ENCODE measurements around the gene SYNE1. TPM values are rescaled to one million over a fixed set of nuclear protein-coding genes. Genes with fewer than 3 reads are reported as not detected.

SYNE1 gene
- total RNA-seq, 1 experiment from 2014 or later: 23.0 TPM

- no TSS peak for BruUV-seq (replicated peaks)
- intact Hi-C loops (cut with micrococcal nuclease; ENCODE audit: unreplicated experiment): no loop called here
Measured at GRCh38 chr6:152167641-152168603, 469.2 kb downstream of the SYNE1 start.

GRCh38 chr6:152166897-152167296, 470.3 kb downstream of the SYNE1 start:
- H3K27me3 ChIP-seq (replicated peaks; ENCODE audit: control insufficient read depth, insufficient read depth, low read length): no peaks in the 10 kb centered on the region
- H3K27ac Mint-ChIP-seq (ENCODE audit: unreplicated experiment): no peak overlapping the region
- peaks cover 9% of the 10 kb centered on the region for H3K4me1 Mint-ChIP-seq (ENCODE audit: low read depth, unreplicated experiment)
- no peaks in the 10 kb centered on the region for H3K9me3 ChIP-seq
- intact Hi-C loops (cut with micrococcal nuclease; ENCODE audit: unreplicated experiment): no loop called here
- no peak for TF ChIP-seq CTCF (IDR thresholded peaks at IDR 0.05; ENCODE audit: insufficient read depth in 1 of 2, low read depth in 1 of 2, low read length in 1 of 2, severe bottlenecking in 1 of 2, unreplicated experiment in 1 of 2)
- ChIA-PET CTCF (no interaction called here), POLR2A (no interaction called here)
- no peak overlapping the region for H3K4me3 Mint-ChIP-seq (ENCODE audit: unreplicated experiment)
- no peaks in the 10 kb centered on the region for H3K36me3 ChIP-seq (ENCODE audit: control insufficient read depth, insufficient read depth, low read length)
- H3K4me3 ChIP-seq (ENCODE audit: low read depth, low read length): no peak overlapping the region
- no TSS peak for BruUV-seq (replicated peaks)
- H3K9me3 Mint-ChIP-seq (ENCODE audit: unreplicated experiment): no peaks in the 10 kb centered on the region
- no peaks in the 10 kb centered on the region for H3K36me3 Mint-ChIP-seq (ENCODE audit: insufficient read depth, unreplicated experiment)
- DNase-seq: no peak
- no peaks in the 10 kb centered on the region for H3K4me1 ChIP-seq
- H3K27me3 Mint-ChIP-seq (ENCODE audit: insufficient read depth, unreplicated experiment): no peaks in the 10 kb centered on the region

More at GRCh38 chr6:152167641-152168603, 469.2 kb downstream of the SYNE1 start:
- Histone ChIP-seq H3K4me3 (ENCODE audit: low read depth, low read length) (no peak overlapping the region), H3K9me3 (no peaks in the 10 kb centered on the region), H3K36me3 (ENCODE audit: control insufficient read depth, insufficient read depth, low read length) (no peaks in the 10 kb centered on the region), H3K4me1 (no peaks in the 10 kb centered on the region), H3K27me3 (replicated peaks; ENCODE audit: control insufficient read depth, insufficient read depth, low read length) (no peaks in the 10 kb centered on the region)
- no peak for DNase-seq
- Mint-ChIP-seq H3K27me3 (ENCODE audit: insufficient read depth, unreplicated experiment) (no peaks in the 10 kb centered on the region), H3K4me3 (ENCODE audit: unreplicated experiment) (no peak overlapping the region), H3K27ac (ENCODE audit: unreplicated experiment) (no peak overlapping the region), H3K4me1 (ENCODE audit: low read depth, unreplicated experiment) (peaks cover 9% of the 10 kb centered on the region), H3K36me3 (ENCODE audit: insufficient read depth, unreplicated experiment) (no peaks in the 10 kb centered on the region), H3K9me3 (ENCODE audit: unreplicated experiment) (no peaks in the 10 kb centered on the region)
- ChIA-PET CTCF (no interaction called here), POLR2A (no interaction called here)
- TF ChIP-seq CTCF (IDR thresholded peaks at IDR 0.05; ENCODE audit: insufficient read depth in 1 of 2, low read depth in 1 of 2, low read length in 1 of 2, severe bottlenecking in 1 of 2, unreplicated experiment in 1 of 2): no peak

GRCh38 chr6:152166497-152166896, 470.7 kb downstream of the SYNE1 start:
- Histone ChIP-seq H3K4me3 (ENCODE audit: low read depth, low read length) (no peak overlapping the region), H3K27me3 (replicated peaks; ENCODE audit: control insufficient read depth, insufficient read depth, low read length) (no peaks in the 10 kb centered on the region), H3K9me3 (no peaks in the 10 kb centered on the region), H3K4me1 (no peaks in the 10 kb centered on the region), H3K36me3 (ENCODE audit: control insufficient read depth, insufficient read depth, low read length) (no peaks in the 10 kb centered on the region)
- H3K4me3 Mint-ChIP-seq (ENCODE audit: unreplicated experiment): no peak overlapping the region
- BruUV-seq (replicated peaks): no TSS peak
- DNase-seq: no peak
- no peaks in the 10 kb centered on the region for H3K27me3 Mint-ChIP-seq (ENCODE audit: insufficient read depth, unreplicated experiment)
- no peaks in the 10 kb centered on the region for H3K36me3 Mint-ChIP-seq (ENCODE audit: insufficient read depth, unreplicated experiment)
- no peaks in the 10 kb centered on the region for H3K9me3 Mint-ChIP-seq (ENCODE audit: unreplicated experiment)
- intact Hi-C loops (cut with micrococcal nuclease; ENCODE audit: unreplicated experiment): no loop called here
- POLR2A ChIA-PET: no interaction called here
- no peak overlapping the region for H3K27ac Mint-ChIP-seq (ENCODE audit: unreplicated experiment)
- TF ChIP-seq CTCF (IDR thresholded peaks at IDR 0.05; ENCODE audit: insufficient read depth in 1 of 2, low read depth in 1 of 2, low read length in 1 of 2, severe bottlenecking in 1 of 2, unreplicated experiment in 1 of 2): no peak
- CTCF ChIA-PET: interaction anchor here (1.0 kb wide), 1 partner anchor 42 kb away, joined by 3 read pairs; no protein-coding TSS in a partner anchor
- peaks cover 9% of the 10 kb centered on the region for H3K4me1 Mint-ChIP-seq (ENCODE audit: low read depth, unreplicated experiment)

Measured in Caco-2 (cell line).